GM12878 (cell line): ENCODE results near the gene CHEK1. TPM values are rescaled to one million over a fixed set of nuclear protein-coding genes. Genes with fewer than 3 reads are reported as not detected.

Source experiments
- ATAC-seq: fragments of 200-7000 bp; cut with Tn5 transposase; 3 replicates; pipeline ENCODE4 v1.9.1; 2020; ENCODE audit warnings: mild to moderate bottlenecking, moderate library complexity
- BruUV-seq: library from RNA; stranded (reverse); fragments of 400-500 nt; replicated peaks from 2 replicates; lab custom pipeline; 2021; lab: Mats Ljungman, UMichigan
- CTCF ChIA-PET: fragments of 300-600 bp; sonication (Branson Sonifier 250); formaldehyde crosslinking; extraction: SDS; loops from one replicate; lab custom pipeline; 2021; ENCODE audit warnings: inconsistent platforms; lab: Yijun Ruan, JAX
- POLR2A ChIA-PET: fragments of 350-600 bp; formaldehyde crosslinking; extraction: SDS; loops from one replicate; lab custom pipeline; 2021; ENCODE audit warnings: inconsistent platforms; lab: Charles Lee
- RAD21 ChIA-PET: fragments of 300-600 bp; sonication (Branson Sonifier 250); formaldehyde crosslinking; loops from one replicate; lab custom pipeline; 2023; ENCODE audit warnings: antibody characterized with exemption; ENCODE audit not compliant: unreplicated experiment; lab: Charles Lee
- SMC1A ChIA-PET: fragments of 300-600 bp; sonication (Branson Sonifier 250); formaldehyde crosslinking; loops from one replicate; lab custom pipeline; 2023; ENCODE audit not compliant: unreplicated experiment, uncharacterized antibody; lab: Charles Lee
- DNase-seq: peaks from one replicate; pipeline ENCODE4 v3.0.0-alpha.2; 2011; ENCODE audit warnings: low read depth, low spot score
- FAIRE-seq: peaks from 3 replicates; lab custom pipeline; 2011; peaks lifted over from hg19 to GRCh38; lab: Jason Lieb, UNC
- H2AFZ ChIP-seq: 2 replicates; pipeline ENCODE4 v1.6.0; 2011; ENCODE audit warnings: low read depth, low read length, control low read depth; ENCODE audit not compliant: control insufficient read depth
- H3K27ac ChIP-seq: 2 replicates; pipeline ENCODE4 v1.5.1; 2011; ENCODE audit warnings: control low read depth; ENCODE audit not compliant: control insufficient read depth, insufficient read depth
- H3K27me3 ChIP-seq, 2 experiments: replicated peaks in 1 of 2; 2 replicates each; pipeline versions ENCODE4 v1.6.0 to v1.6.1; 2011; ENCODE audit warnings: low read length in 1 of 2; ENCODE audit not compliant: control insufficient read depth in 2 of 2, insufficient read depth in 2 of 2
- H3K36me3 ChIP-seq, 2 experiments: 2 replicates each; pipeline ENCODE4 v1.5.1; 2011; ENCODE audit warnings: low read length in 1 of 2; ENCODE audit not compliant: control insufficient read depth in 2 of 2, insufficient read depth in 2 of 2
- H3K4me1 ChIP-seq: 2 replicates; pipeline ENCODE4 v1.6.1; 2011; ENCODE audit warnings: mild to moderate bottlenecking, low read length, moderate library complexity, mixed read lengths; ENCODE audit not compliant: control insufficient read depth, insufficient read depth
- H3K4me2 ChIP-seq: 2 replicates; pipeline ENCODE4 v1.6.0; 2011; ENCODE audit warnings: control low read depth; ENCODE audit not compliant: control insufficient read depth, insufficient read depth
- H3K4me3 ChIP-seq: fragments of 200-600 bp; sonication (generic); 2 replicates; pipeline ENCODE4 v1.5.1; 2016
- H3K79me2 ChIP-seq: 2 replicates; pipeline ENCODE4 v1.6.0; 2011; ENCODE audit warnings: low read length; ENCODE audit not compliant: control insufficient read depth, insufficient read depth
- H3K9ac ChIP-seq: 2 replicates; pipeline ENCODE4 v1.8.0; 2011; ENCODE audit warnings: low read length, control low read depth, mixed read lengths; ENCODE audit not compliant: control insufficient read depth, insufficient read depth
- H3K9me3 ChIP-seq: replicated peaks from 3 replicates; pipeline ENCODE4 v1.5.1; 2011; ENCODE audit warnings: mild to moderate bottlenecking, low read length; ENCODE audit not compliant: control insufficient read depth, insufficient read depth
- H4K20me1 ChIP-seq: 2 replicates; pipeline ENCODE4 v1.6.0; 2011; ENCODE audit not compliant: control insufficient read depth, insufficient read depth
- ATF7 ChIP-seq: fragments of 450-650 bp; IDR thresholded peaks from 2 replicates; pipeline ENCODE4 v1.6.1; 2016; ENCODE audit warnings: low read depth, mild to moderate bottlenecking
- BRCA1 ChIP-seq: IDR thresholded peaks from 2 replicates; pipeline ENCODE4 v1.6.1; 2011; ENCODE audit warnings: low read depth, low read length, improper control_type of control experiment
- CHD4 ChIP-seq: fragments of 200-600 bp; sonication (generic); IDR thresholded peaks from 2 replicates; pipeline ENCODE4 v1.6.1; 2016; ENCODE audit warnings: mild to moderate bottlenecking
- DPF2 ChIP-seq: fragments of 450-650 bp; IDR thresholded peaks from 2 replicates; pipeline ENCODE4 v1.6.1; 2017; ENCODE audit warnings: mild to moderate bottlenecking
- FOXK2 ChIP-seq: fragments of 450-650 bp; IDR thresholded peaks from 2 replicates; pipeline ENCODE4 v1.6.1; 2017; ENCODE audit warnings: mild to moderate bottlenecking, moderate library complexity
- JUND ChIP-seq: IDR thresholded peaks from 2 replicates; pipeline ENCODE4 v1.6.1; 2012; ENCODE audit warnings: low read depth, mild to moderate bottlenecking, low read length, improper control_type of control experiment, moderate library complexity
- KAT2A ChIP-seq: conservative IDR thresholded peaks from 2 replicates; pipeline ENCODE4 v1.6.1; 2011; ENCODE audit warnings: low read depth, low read length; ENCODE audit not compliant: control insufficient read depth
- MEF2B ChIP-seq: fragments of 450-650 bp; IDR thresholded peaks from 2 replicates; pipeline ENCODE4 v1.6.1; 2018; ENCODE audit warnings: mild to moderate bottlenecking, moderate library complexity; ENCODE audit not compliant: partially characterized antibody, poor library complexity, severe bottlenecking
- NFIC ChIP-seq: IDR thresholded peaks from 2 replicates; pipeline ENCODE4 v1.6.1; 2012; ENCODE audit warnings: low read depth, mild to moderate bottlenecking, inconsistent platforms, low read length, moderate library complexity
- SIX5 ChIP-seq: IDR thresholded peaks from 2 replicates; pipeline ENCODE4 v1.6.1; 2011; ENCODE audit warnings: mild to moderate bottlenecking, low read depth, low read length, moderate library complexity; ENCODE audit not compliant: severe bottlenecking
- WGBS: methylation state at CpG from one replicate; pipeline ENCODE4 v1.1.6; 2016; ENCODE audit warnings: low lambda C conversion rate; ENCODE audit not compliant: insufficient replicate concordance, insufficient coverage; ENCODE audit errors: missing lambda C conversion rate; 5-methylcytosine and 5-hydroxymethylcytosine counted together
- in situ Hi-C: fragments of 300-500 bp; cut with MboI; formaldehyde crosslinking; loops from 9 replicates; pipeline ENCODE4 v1.14.3; 2018; ENCODE audit warnings: mixed read lengths
- intact Hi-C: fragments of 100-400 bp; cut with micrococcal nuclease; formaldehyde crosslinking; loops from one replicate; pipeline ENCODE4 v1.14.2; 2022; ENCODE audit not compliant: unreplicated experiment
- polyA plus RNA-seq, 11 experiments: library from polyadenylated mRNA; depleted of rRNA in 4 of 11; unstranded in 6 of 11; stranded (reverse) in 5 of 11; fragments of >200 nt; fragmentation: Nextera tagmentation in 4 of 11; fragmentation: Illumina TruSeq in 1 of 11; extraction: Ambion mirVana in 4 of 11; extraction: Trizol in 1 of 11; gene quantifications; 1 replicate in 1 of 11; 2 replicates in 10 of 11; pipeline versions ENCODE4 v1.2.1 to v1.2.3, GENCODE V29; 2011 to 2016; ENCODE audit warnings: inconsistent platforms in 2 of 11, missing spikeins in 2 of 11, low read depth in 1 of 11
- total RNA-seq, 4 experiments: library from RNA; depleted of rRNA in 3 of 4; stranded (reverse); fragments of >200 nt in 3 of 4; fragmentation: Illumina TruSeq in 1 of 4; extraction: Trizol in 1 of 4; gene quantifications; 2 replicates each; pipeline versions ENCODE4 v1.2.1 to v1.2.3, GENCODE V29; 2013 to 2021
- TF ChIP-seq, protein P1 (sequence below): fragments of 450-650 bp; IDR thresholded peaks from 2 replicates; pipeline ENCODE4 v1.6.1; 2018; ENCODE audit warnings: borderline replicate concordance, mild to moderate bottlenecking; ENCODE audit not compliant: partially characterized antibody
- TF ChIP-seq, protein P2 (sequence below): IDR thresholded peaks from 2 replicates; pipeline ENCODE4 v1.6.1; 2011; ENCODE audit warnings: mild to moderate bottlenecking, low read depth, low read length, moderate library complexity; ENCODE audit not compliant: insufficient replicate concordance
- TF ChIP-seq, protein P3 (sequence below): IDR thresholded peaks from 2 replicates; pipeline ENCODE4 v1.6.1; 2012; ENCODE audit warnings: low read depth, low read length, improper control_type of control experiment
- TF ChIP-seq, protein P4 (sequence below): IDR thresholded peaks from 2 replicates; pipeline ENCODE4 v1.6.1; 2011; ENCODE audit warnings: borderline replicate concordance, low read depth, mild to moderate bottlenecking, moderate library complexity, mixed read lengths, low read length; ENCODE audit not compliant: insufficient read depth; ENCODE audit errors: extremely low read length

The CHEK1 gene
- total and polyA plus RNA-seq, 10 of the 15 experiments (the other 5 are each of a cell fraction or from before 2014, with no cell fraction given): 42.1 to 72.9 (median 65.6) TPM

DNA sequence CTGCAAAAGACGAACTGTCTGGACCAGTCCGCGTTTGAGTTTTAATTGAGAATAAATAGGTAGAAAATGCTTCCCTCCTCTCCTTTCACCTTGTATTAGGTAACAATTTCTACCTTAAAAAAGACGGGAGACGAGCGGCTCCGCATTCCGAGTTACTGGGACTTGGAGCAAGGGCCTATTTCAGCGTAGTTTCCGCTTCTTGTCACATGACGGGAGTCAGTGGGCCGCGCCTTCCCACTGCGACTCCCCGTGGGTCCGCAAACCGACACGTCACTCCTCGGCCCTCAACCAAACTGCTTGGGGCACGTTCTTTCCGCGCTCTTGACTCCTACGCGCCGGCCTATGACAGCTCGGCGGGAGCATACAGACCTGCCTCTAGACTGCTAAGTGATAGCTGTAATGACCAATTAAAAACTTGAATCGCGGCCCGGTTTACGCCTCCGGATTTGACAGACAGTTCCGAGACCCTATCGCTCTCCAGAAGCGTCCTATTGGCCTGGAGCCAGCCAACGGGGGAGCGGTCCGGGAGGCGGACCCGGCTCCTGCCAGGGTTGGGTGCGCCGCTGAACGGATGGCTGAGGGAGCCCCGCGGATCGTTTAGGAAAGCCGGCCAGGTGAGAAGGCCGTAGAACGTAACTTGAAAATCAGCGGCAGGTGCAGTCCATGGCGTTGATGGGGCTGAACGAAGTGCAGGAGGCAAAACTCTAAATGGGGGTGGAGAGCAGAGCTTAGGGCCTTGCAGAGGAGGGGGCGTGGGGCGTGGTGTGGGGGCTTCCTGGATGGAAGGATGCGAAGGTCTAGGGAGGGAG is 32.5 kb upstream of the CHEK1 start, which contains the start of gene STT3A:
Gene STT3A, plus strand, starts transcription at position 548 of the 809 bp plus-strand sequence. CDS start 3,064 bp downstream, outside the sequence.
- FAIRE-seq (peak; percentile 86), ATAC-seq (peak; percentile 95), DNase-seq (peak; percentile 100)
- Histone ChIP-seq H4K20me1 (no peaks in the 10 kb centered on the region), H3K9me3 (no peaks in the 10 kb centered on the region), H2AFZ (peak within 1 kb of the TSS; percentile 84), H3K36me3 (peaks cover 0 to 3% of the 10 kb centered on the region in 2 experiments; a peak in 2 of 4 replicates), H3K27ac (peak within 1 kb of the TSS; percentile 94), H3K9ac (peak within 1 kb of the TSS; percentile 93), H3K27me3 (no peaks in the 10 kb centered on the region), H3K4me2 (peak within 1 kb of the TSS; percentile 82), H3K4me3 (peak within 1 kb of the TSS; percentile 85), H3K79me2 (peaks cover 55% of the 10 kb centered on the region), H3K4me1 (no peaks in the 10 kb centered on the region; the same call in 1 of the 2 replicates)
- ChIA-PET POLR2A (interaction anchor here (0.5 to 6.0 kb wide), 14 partner anchors 10 to 679 kb away, joined by 3 to 90 read pairs (median 4); partner anchors contain the start of genes CHEK1, EI24, FEZ1 and HYLS1), SMC1A (interaction anchor here (1.0 to 3.2 kb wide), 11 partner anchors 11 to 139 kb away, joined by 3 to 16 read pairs (median 3); partner anchors contain the start of genes CHEK1 and EI24), CTCF (interaction anchor here (1.3 to 5.3 kb wide), 4 partner anchors 23 to 170 kb away, joined by 4 to 33 read pairs (median 6); partner anchors contain the start of gene EI24), RAD21 (interaction anchor here (0.6 to 3.0 kb wide), 7 partner anchors 12 to 100 kb away, joined by 3 to 19 read pairs (median 5); partner anchors contain the start of genes CHEK1 and EI24)
- in situ Hi-C loops: no loop called here
- WGBS: under 1% methylated on average over 55 of the region's 55 CpGs
- intact Hi-C loops: loop anchor here (2.0 to 5.0 kb wide), 4 partner anchors 32 to 295 kb away; partner anchors contain the start of genes CHEK1 and HYLS1
- BruUV-seq: no TSS peak
- TF ChIP-seq, protein P1, sequence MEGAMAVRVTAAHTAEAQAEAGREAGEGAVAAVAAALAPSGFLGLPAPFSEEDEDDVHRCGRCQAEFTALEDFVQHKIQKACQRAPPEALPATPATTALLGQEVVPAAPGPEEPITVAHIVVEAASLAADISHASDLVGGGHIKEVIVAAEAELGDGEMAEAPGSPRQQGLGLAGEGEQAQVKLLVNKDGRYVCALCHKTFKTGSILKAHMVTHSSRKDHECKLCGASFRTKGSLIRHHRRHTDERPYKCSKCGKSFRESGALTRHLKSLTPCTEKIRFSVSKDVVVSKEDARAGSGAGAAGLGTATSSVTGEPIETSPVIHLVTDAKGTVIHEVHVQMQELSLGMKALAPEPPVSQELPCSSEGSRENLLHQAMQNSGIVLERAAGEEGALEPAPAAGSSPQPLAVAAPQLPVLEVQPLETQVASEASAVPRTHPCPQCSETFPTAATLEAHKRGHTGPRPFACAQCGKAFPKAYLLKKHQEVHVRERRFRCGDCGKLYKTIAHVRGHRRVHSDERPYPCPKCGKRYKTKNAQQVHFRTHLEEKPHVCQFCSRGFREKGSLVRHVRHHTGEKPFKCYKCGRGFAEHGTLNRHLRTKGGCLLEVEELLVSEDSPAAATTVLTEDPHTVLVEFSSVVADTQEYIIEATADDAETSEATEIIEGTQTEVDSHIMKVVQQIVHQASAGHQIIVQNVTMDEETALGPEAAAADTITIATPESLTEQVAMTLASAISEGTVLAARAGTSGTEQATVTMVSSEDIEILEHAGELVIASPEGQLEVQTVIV: no peak
- TF ChIP-seq, protein P2, sequence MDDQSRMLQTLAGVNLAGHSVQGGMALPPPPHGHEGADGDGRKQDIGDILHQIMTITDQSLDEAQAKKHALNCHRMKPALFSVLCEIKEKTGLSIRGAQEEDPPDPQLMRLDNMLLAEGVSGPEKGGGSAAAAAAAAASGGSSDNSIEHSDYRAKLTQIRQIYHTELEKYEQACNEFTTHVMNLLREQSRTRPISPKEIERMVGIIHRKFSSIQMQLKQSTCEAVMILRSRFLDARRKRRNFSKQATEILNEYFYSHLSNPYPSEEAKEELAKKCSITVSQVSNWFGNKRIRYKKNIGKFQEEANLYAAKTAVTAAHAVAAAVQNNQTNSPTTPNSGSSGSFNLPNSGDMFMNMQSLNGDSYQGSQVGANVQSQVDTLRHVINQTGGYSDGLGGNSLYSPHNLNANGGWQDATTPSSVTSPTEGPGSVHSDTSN: peak; percentile 99
- TF ChIP-seq NFIC (no peak; the same call in 1 of the 2 replicates), BRCA1 (peak; percentile 15; the same call in 1 of the 2 replicates), KAT2A (no peak), DPF2 (peak; percentile 100), JUND (0 out of 2 replicates have a peak, but pooled peaks have one; percentile 23), FOXK2 (no peak; the same call in 1 of the 2 replicates), SIX5 (no peak), MEF2B (peak; percentile 23), ATF7 (peak; percentile 94), CHD4 (no peak)
- TF ChIP-seq, protein P3, sequence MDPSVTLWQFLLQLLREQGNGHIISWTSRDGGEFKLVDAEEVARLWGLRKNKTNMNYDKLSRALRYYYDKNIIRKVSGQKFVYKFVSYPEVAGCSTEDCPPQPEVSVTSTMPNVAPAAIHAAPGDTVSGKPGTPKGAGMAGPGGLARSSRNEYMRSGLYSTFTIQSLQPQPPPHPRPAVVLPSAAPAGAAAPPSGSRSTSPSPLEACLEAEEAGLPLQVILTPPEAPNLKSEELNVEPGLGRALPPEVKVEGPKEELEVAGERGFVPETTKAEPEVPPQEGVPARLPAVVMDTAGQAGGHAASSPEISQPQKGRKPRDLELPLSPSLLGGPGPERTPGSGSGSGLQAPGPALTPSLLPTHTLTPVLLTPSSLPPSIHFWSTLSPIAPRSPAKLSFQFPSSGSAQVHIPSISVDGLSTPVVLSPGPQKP: 0 out of 2 replicates have a peak, but pooled peaks have one; percentile 16
- TF ChIP-seq, protein P4, sequence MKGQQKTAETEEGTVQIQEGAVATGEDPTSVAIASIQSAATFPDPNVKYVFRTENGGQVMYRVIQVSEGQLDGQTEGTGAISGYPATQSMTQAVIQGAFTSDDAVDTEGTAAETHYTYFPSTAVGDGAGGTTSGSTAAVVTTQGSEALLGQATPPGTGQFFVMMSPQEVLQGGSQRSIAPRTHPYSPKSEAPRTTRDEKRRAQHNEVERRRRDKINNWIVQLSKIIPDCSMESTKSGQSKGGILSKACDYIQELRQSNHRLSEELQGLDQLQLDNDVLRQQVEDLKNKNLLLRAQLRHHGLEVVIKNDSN: peak; percentile 88
